Tibial nerve (tissue), 4 donors: ENCODE results near the gene TRIP6.

Source experiments
- CTCF ChIP-seq, 5 experiments: fragments of 200-600 bp in 3 of 5; fragments of 450-650 bp in 2 of 5; sonication (generic) in 3 of 5; IDR thresholded peaks; one replicate each; pipeline ENCODE4 v1.5.1; 2016 to 2019; ENCODE audit warnings: antibody characterized with exemption in 5 of 5, mild to moderate bottlenecking in 3 of 5, moderate library complexity in 2 of 5
- EP300 ChIP-seq, 2 donors: sonication (generic); formaldehyde crosslinking; IDR thresholded peaks; one replicate each; pipeline ENCODE4 v1.6.1; 2017; ENCODE audit warnings: antibody characterized with exemption in 2 of 2, mild to moderate bottlenecking in 1 of 2
- POLR2A ChIP-seq, 2 donors: fragments of 450-650 bp; IDR thresholded peaks; one replicate each; pipeline ENCODE4 v1.6.1; 2017; ENCODE audit warnings: antibody characterized with exemption in 2 of 2, mild to moderate bottlenecking in 2 of 2, moderate library complexity in 2 of 2

GRCh38 chr7:100865372-100865911, 1.7 kb upstream of the TRIP6 start:
- TF ChIP-seq CTCF (IDR thresholded peaks at IDR 0.05) (no peak), POLR2A (IDR thresholded peaks at IDR 0.05) (no peak), EP300 (IDR thresholded peaks at IDR 0.05) (no peak)
